WERI-Rb-1 (cell line): ENCODE measurements around the gene CDC45.
A peak's percentile ranks its signal among the peaks of the same experiment; 100 is the strongest.

ENCODE experiments used
- DNase-seq: peaks from one replicate; pipeline ENCODE4 v3.0.0-alpha.2; 2020
- H3K27ac ChIP-seq: fragments of 250-450 bp; sonication (Bioruptor Pico); 2 replicates; pipeline ENCODE4 v1.5.1; 2020; ENCODE audit warnings: mild to moderate bottlenecking, moderate library complexity
- H3K27me3 ChIP-seq: fragments of 250-450 bp; sonication (Bioruptor Pico); 2 replicates; pipeline ENCODE4 v1.5.1; 2021; ENCODE audit warnings: mild to moderate bottlenecking, low read depth, moderate library complexity; ENCODE audit not compliant: insufficient read depth, severe bottlenecking
- H3K36me3 ChIP-seq: fragments of 250-450 bp; sonication (Bioruptor Pico); 2 replicates; pipeline ENCODE4 v1.5.1; 2020; ENCODE audit warnings: mild to moderate bottlenecking, moderate library complexity
- H3K4me3 ChIP-seq: 2 replicates; pipeline ENCODE4 v1.5.1; 2011; ENCODE audit warnings: low read depth, mild to moderate bottlenecking, control low read depth, low read length
- H3K9me3 ChIP-seq: fragments of 250-450 bp; sonication (Bioruptor Pico); 2 replicates; pipeline ENCODE4 v1.5.1; 2021; ENCODE audit warnings: mild to moderate bottlenecking, moderate library complexity; ENCODE audit not compliant: severe bottlenecking
- CTCF ChIP-seq: IDR thresholded peaks from 2 replicates; pipeline ENCODE4 v1.5.1; 2011; ENCODE audit warnings: low read depth, mild to moderate bottlenecking, control low read depth, inconsistent platforms, low read length

Gene CDC45

GRCh38 chr22:19501897-19502447 lies 22.3 kb downstream of the CDC45 start:
- no peak for DNase-seq
- Histone ChIP-seq H3K9me3 (no peaks in the 10 kb centered on the region), H3K27me3 (no peaks in the 10 kb centered on the region), H3K27ac (no peak overlapping the region), H3K4me3 (no peak overlapping the region), H3K36me3 (peaks cover 58% of the 10 kb centered on the region)
- no peak for TF ChIP-seq CTCF

GRCh38 chr22:19503367-19503766 lies 23.6 kb downstream of the CDC45 start:
- Histone ChIP-seq H3K27me3 (no peaks in the 10 kb centered on the region), H3K27ac (no peak overlapping the region), H3K4me3 (no peak overlapping the region), H3K9me3 (no peaks in the 10 kb centered on the region), H3K36me3 (peaks cover 56% of the 10 kb centered on the region)
- DNase-seq, result no peak
- no peak for TF ChIP-seq CTCF

GRCh38 chr22:19503869-19504268 lies 24.1 kb downstream of the CDC45 start:
- Histone ChIP-seq H3K27me3 (no peaks in the 10 kb centered on the region), H3K27ac (no peak overlapping the region), H3K4me3 (no peak overlapping the region), H3K36me3 (peaks cover 54% of the 10 kb centered on the region), H3K9me3 (no peaks in the 10 kb centered on the region)
- no peak for DNase-seq
- TF ChIP-seq CTCF, result peak; percentile 48; the same call in 1 of the 2 replicates

- no peak for DNase-seq
- Histone ChIP-seq H3K9me3 (no peaks in the 10 kb centered on the region), H3K27ac (no peak overlapping the region), H3K27me3 (no peaks in the 10 kb centered on the region), H3K4me3 (no peak overlapping the region), H3K36me3 (peaks cover 54% of the 10 kb centered on the region)
- TF ChIP-seq CTCF, result no peak
These were observed 25.4 kb downstream of the CDC45 start for GRCh38 chr22:19504900-19505734.

GRCh38 chr22:19505735-19506126 lies 26.0 kb downstream of the CDC45 start:
- Histone ChIP-seq H3K27ac (no peak overlapping the region), H3K9me3 (no peaks in the 10 kb centered on the region), H3K36me3 (peaks cover 56% of the 10 kb centered on the region), H3K4me3 (no peak overlapping the region), H3K27me3 (no peaks in the 10 kb centered on the region)
- TF ChIP-seq CTCF, result no peak
- no peak for DNase-seq

- no peak overlapping the region for H3K27ac ChIP-seq
- H3K27me3 ChIP-seq, result no peaks in the 10 kb centered on the region
- no peak for DNase-seq
- H3K4me3 ChIP-seq, result no peak overlapping the region
- peaks cover 55% of the 10 kb centered on the region for H3K36me3 ChIP-seq
- no peaks in the 10 kb centered on the region for H3K9me3 ChIP-seq
- TF ChIP-seq CTCF, result no peak
These were observed 26.5 kb downstream of the CDC45 start for GRCh38 chr22:19506212-19506611.
